Stimulated activated CD4-positive, alpha-beta T cell treated with anti-CD3 and anti-CD28 coated beads, Interleukin-2, amount 100 ng/mL, for 4 hours (primary cell): ENCODE measurements around the gene TK1.
A peak's percentile ranks its signal among the peaks of the same experiment; 100 is the strongest.
"Not testable (repeated sequence)": the region's sequence is repeated elsewhere in the genome, so short reads cannot be mapped to it uniquely, and the experiment has no call there.

Experiments
- DNase-seq: peaks from one replicate; pipeline ENCODE4 v3.0.0-alpha.2; 2020; ENCODE audit warnings: low read depth

Gene TK1

DNA sequence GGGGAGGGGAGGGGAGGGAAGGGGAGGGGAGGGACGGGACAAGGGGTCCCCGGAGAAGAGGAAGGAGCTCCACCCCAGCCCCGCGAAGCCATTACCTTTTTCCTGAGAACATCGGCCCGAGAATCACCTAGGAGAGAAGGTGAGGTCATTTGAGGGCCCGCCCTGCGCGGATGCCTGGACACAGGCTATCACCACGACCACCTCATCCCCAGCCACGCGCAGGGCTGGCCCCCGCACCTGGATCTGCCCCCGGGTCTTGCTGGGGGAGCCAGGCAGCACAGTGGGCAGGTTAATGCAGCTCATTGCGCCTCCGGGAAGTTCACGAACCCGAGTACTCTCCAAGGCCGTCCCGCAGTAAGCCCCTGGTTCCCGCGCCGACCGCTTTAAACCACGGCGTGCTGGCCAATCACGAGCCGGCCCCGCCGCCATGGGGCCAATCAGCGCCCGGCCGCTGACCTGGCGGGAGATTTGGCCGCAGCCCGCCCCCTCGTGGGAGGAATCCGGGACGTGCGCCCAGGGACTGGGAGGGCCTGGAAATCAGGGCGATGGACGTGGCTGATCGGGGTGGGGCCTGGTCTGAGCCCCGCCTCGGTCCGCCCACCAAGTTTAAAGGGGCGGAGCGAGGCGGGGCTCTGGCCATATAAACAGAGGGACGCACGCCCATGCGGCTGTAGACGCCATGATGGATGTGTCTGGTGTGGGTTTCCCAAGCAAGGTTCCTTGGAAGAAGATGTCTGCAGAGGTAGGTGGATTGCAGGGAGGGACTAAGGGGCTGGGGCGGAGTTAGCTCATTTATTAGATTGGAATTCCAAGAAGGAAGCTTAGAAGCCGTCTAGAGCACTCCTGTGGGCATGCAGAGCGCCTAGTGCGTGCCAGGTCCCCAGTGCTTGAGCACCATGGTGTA is at the start of gene TK1, which contains the start of gene AFMID:
TK1 (minus strand) TSS at position 361 of the 904 bp plus-strand sequence; CDS start at position 303, 58 bp downstream.
AFMID (plus strand) TSS at position 671 of the 904 bp plus-strand sequence; CDS start at position 680, 9 bp downstream.
- peak; percentile 52 for DNase-seq

GRCh38 chr17:78235885-78236284 is 49.0 kb upstream of the TK1 start:
- no peak for DNase-seq

DNA sequence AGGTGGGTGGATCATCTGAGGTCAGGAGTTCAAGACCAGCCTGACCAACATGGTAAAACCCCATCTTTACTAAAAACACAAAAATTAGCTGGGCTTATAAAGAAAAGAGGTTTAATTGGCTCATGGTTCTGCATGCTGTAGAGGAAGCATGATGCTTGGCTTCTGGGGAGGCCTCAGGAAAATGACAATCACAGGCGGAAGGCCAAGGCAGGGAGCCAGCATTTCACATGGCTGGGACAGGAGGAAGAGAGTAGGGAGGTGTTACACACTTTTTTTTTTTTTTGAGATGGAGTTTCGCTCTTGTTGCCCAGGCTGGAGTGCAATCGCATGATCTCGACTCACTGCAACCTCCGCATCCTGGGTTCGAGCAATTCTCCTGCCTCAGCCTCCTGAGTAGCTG is 48.2 kb upstream of the TK1 start:
- not testable (repeated sequence) for DNase-seq

- DNase-seq = no peak
Observed at GRCh38 chr17:78234261-78234865, 47.5 kb upstream of the TK1 start.

- DNase-seq = no peak
Observed at GRCh38 chr17:78233678-78234077, 46.8 kb upstream of the TK1 start.

- DNase-seq = no peak
Observed at GRCh38 chr17:78232859-78233173, 46.0 kb upstream of the TK1 start.

GRCh38 chr17:78231991-78232858 is 45.4 kb upstream of the TK1 start:
- no peak for DNase-seq

DNA sequence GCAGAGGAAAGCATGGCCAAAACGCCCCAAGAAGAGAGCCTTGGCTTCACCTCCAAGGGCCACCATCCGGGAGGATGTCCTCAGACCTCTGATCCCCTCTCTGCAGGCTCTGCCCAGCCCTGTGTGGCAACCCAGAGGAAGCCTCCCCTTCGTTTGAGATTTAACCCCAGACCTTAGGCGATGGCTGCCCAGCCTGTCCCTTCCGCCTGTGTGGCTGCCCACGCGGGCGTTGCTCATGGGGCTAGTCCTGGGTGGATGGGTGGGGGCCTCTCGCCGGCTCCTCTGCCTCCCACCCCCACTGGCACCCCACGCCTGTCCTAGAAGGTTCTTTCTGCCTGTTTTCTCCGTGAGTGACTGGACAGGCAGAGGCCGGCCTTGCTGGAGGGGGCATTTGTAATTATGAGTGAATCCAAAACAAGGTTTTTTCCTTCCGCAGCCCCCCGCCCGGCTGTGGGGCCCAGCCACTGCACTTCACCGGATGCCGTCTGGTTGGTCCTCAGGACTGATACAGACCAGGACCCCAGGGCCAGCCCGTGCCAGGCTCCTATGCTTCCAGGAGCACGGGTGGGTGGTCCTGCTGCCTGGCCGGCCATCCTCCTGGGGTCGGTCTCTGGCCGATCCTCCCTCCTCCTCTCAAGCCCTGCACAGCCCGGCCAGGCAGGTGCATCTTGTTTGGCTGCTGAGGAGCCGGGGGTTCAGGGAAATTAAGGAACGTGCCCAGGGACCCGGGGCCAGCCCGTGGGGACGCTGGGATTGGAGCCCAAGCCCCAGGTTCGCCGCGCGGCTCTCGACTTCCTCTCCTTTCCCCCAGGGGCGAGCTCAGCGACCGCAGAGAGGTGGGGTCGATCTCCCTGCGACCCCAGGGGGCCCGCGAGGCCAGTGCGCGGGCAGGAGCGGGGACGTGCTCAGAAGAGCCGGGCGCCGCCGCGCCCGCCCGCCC is 44.4 kb upstream of the TK1 start, which contains the start of gene TMEM235:
TMEM235 (plus strand) TSS at position 636 of the 940 bp plus-strand sequence. CDS start 393 bp downstream, outside the sequence.
- DNase-seq = no peak

DNA sequence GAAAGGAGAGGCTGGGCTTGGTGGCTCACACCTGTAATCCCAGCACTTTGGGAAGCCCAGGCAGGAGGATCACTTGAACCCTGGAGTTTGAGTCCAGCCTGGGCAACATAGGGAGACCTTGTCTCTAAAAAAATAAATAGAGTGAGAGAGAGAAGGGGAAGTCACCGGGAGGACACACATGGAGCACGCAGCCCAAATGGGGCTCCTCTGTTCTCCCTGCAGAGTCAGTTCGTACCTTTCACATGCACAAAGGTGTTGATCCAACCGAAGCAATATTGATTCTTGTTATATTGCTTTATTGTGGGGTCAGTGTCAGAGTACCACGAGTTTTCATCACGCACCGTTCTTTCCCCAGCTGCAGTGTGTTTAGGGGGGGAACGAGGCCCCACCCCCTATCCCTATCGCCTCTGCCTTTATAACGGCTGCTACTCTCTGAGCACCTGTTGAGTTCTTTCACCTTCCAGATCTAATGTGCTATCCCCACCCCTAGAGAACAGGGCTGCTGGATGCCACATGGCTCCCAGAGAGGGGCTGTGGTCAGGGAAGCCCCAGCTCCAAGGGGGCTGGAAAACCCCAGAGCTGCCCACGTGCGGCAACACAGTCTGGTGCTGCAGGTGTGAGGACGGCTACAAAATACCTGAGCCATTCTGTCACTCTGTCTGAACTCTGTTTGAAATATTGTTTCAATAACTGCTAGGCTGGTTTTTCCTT is 43.6 kb upstream of the TK1 start:
- no peak for DNase-seq

DNA sequence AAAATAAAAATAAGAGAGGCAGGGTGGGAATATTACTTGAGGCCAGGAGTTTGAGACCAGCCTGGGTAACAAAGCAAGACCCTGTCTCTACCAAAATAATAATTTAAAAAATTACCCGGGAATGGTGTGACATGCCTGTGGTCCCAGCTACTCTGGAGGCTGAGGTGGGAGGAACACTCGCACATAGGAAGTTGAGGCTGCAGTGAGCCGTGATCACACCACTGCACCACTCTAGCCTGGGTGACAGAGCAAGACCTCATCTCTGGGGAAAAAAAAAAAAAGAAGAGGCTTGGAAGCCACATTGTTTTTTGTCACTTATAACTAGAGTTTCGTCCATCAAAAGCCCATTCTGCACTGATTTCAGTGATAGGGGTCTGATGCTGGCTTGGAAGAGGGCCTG is 41.3 kb upstream of the TK1 start:
- DNase-seq = no peak

DNA sequence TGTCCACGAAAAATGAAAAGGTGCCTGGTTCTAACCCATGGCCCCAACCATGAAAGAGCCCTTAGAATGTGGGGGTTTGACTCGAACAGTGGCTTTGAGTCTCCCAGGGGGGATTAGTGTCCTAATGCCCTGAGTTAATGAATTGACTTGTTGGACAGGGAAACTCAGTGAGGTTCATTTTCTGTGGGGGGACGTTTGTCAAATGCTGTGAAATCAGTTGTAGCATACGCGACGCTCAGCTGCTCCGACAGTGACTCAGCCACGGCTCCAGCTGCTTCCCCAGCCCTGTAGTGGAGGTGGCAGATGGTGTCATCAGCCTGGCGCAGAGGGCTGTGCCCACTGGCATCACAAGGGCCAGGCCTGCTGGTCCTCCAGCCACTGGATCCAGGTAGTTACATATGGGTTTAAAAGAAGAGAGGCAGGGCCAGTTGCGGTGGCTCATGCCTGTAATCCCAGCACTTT is 40.6 kb upstream of the TK1 start:
- DNase-seq = no peak

DNA sequence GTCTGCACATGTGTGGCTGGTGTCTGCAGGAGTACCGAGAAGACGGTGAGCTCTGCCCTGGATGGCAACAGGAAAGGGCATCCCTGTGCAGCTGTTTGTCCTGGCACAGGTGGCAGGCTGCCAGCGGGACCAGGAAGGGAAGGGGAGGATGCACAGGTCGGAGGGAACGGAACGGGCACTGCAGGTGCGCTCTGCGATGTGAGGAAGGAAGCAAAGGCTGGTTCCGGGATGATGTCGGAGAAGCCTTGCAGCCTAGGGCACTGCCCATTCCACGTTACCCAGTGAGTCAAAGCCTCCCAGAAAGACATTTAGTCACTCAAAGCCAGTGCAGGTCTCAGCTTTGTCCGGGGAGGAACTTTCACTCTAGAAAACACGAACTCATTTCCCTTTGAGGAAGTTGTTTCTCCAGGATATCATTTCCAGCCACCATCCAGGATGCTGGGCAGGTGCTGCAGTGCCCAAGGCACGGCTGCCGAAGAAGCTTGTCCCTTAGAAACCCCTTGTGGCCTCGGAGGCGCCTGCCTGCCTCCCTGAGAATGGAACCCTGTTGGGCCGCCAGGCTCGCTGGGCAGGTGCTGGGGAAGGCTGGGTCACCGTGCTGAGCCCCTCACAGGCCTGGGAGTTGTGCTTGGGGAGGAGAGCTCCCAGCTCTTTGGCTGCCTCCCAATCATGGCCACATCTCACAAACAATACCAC is 40.1 kb upstream of the TK1 start:
- DNase-seq = no peak

GRCh38 chr17:78226055-78226758 is 39.4 kb upstream of the TK1 start:
- DNase-seq = no peak

DNA sequence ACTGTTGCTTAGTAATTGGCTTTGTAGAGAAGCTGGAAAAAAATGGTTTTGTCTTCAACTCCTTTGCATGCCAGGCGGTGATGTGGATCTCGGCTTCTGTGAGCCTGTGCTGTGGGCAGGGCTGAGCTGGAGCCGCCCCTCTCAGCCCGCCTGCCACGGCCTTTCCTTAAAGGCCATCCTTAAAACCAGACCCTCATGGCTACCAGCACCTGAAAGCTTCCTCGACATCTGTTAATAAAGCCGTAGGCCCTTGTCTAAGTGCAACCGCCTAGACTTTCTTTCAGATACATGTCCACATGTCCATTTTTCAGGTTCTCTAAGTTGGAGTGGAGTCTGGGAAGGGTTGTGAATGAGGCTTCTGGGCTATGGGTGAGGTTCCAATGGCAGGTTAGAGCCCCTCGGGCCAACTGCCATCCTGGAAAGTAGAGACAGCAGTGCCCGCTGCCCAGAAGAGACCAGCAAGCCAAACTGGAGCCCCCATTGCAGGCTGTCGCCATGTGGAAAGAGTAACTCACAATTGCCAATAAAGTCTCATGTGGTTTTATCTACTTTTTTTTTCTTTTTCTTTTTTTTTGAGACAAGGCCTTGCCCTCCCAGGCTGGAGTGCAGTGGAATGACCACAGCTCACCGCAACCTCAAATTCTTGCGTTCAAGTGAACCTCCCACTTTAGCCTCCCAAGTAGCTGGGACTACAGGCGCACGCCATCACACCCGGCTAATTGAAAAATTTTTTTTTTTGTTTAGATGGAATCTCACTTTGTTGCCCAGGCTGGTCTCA is 38.4 kb upstream of the TK1 start:
- no peak for DNase-seq

- DNase-seq = no peak
Observed at GRCh38 chr17:78224231-78225087, 37.6 kb upstream of the TK1 start.

DNA sequence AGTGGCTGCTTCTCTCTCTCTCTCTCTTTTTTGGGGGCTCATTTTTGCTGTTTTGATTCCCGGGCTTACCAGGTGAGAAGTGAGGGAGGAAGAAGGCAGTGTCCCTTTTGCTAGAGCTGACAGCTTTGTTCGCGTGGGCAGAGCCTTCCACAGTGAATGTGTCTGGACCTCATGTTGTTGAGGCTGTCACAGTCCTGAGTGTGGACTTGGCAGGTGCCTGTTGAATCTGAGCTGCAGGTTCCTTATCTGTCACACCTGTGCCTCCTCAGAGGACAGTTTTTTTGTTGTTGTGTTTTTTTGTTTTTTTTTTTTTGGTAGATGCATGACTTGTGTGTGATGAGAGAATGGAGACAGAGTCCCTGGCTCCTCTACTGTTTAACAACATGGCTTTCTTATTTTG is 36.9 kb upstream of the TK1 start:
- DNase-seq = no peak

DNA sequence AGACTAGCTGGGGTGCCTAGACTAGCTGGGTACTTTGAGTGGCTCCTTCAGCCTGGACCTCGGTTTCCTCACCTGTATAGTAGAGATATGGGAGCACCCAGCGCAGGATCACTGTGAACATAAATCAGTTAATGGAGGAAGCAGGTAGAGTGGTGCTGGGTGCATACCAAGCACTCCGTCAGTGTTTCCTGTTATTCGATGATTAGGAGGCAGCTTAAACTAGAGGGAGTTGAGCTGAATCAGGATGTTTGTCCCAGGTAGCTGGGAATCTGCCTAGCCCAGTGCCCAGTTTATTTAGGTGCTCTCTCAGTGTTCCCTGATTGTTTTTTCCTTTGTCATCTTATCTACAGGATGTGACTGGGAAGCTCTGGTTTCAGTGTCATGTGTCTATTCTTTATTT is 36.2 kb upstream of the TK1 start:
- DNase-seq = no peak
